KMS-11 (cell line): ENCODE results near the gene OR4C45.

Source experiments
- H2AFZ ChIP-seq: fragments of 200-600 bp; sonication (generic); 2 replicates; pipeline ENCODE4 v1.6.1; 2016; ENCODE audit warnings: antibody characterized with exemption, mixed run types, low read depth
- H3K27ac ChIP-seq: fragments of 200-600 bp; sonication (generic); 2 replicates; pipeline ENCODE4 v1.6.1; 2016; ENCODE audit warnings: mild to moderate bottlenecking, mixed run types
- H3K27me3 ChIP-seq: fragments of 200-600 bp; sonication (generic); 2 replicates; pipeline ENCODE4 v1.6.1; 2017; ENCODE audit warnings: mild to moderate bottlenecking, low read depth, mixed run types, moderate library complexity; ENCODE audit not compliant: insufficient read depth
- H3K36me3 ChIP-seq: fragments of 200-600 bp; sonication (generic); 2 replicates; pipeline ENCODE4 v1.6.1; 2017; ENCODE audit warnings: mild to moderate bottlenecking, mixed run types; ENCODE audit not compliant: insufficient read depth
- H3K4me1 ChIP-seq: fragments of 200-600 bp; sonication (generic); 2 replicates; pipeline ENCODE4 v1.6.1; 2016; ENCODE audit warnings: mild to moderate bottlenecking, low read depth, mixed run types; ENCODE audit not compliant: poor library complexity, severe bottlenecking
- H3K4me2 ChIP-seq: fragments of 200-600 bp; sonication (generic); 2 replicates; pipeline ENCODE4 v1.7.0; 2016; ENCODE audit warnings: mild to moderate bottlenecking, mixed run types
- H3K4me3 ChIP-seq: fragments of 200-600 bp; sonication (generic); IDR thresholded peaks from 2 replicates; pipeline ENCODE4 v1.6.1; 2017; ENCODE audit warnings: low read depth, low read length, mixed read lengths; ENCODE audit not compliant: insufficient read depth
- H3K79me2 ChIP-seq: fragments of 200-600 bp; sonication (generic); 2 replicates; pipeline ENCODE4 v1.6.1; 2016; ENCODE audit warnings: low read depth, mixed run types; ENCODE audit not compliant: insufficient read depth
- H3K9ac ChIP-seq: fragments of 200-600 bp; sonication (generic); 2 replicates; pipeline ENCODE4 v1.6.1; 2016; ENCODE audit warnings: mild to moderate bottlenecking, mixed run types
- H4K20me1 ChIP-seq: fragments of 200-600 bp; sonication (generic); 2 replicates; pipeline ENCODE4 v1.6.1; 2016; ENCODE audit warnings: mild to moderate bottlenecking, mixed run types; ENCODE audit not compliant: insufficient read depth
- CTCF ChIP-seq: fragments of 200-600 bp; sonication (generic); conservative IDR thresholded peaks from 2 replicates; pipeline ENCODE4 v1.6.1; 2017; ENCODE audit warnings: low read depth, mild to moderate bottlenecking, antibody characterized with exemption, low read length, moderate library complexity, mixed read lengths

The OR4C45 gene

GRCh38 chr11:50073113-50074105, 40.7 kb downstream of the OR4C45 start:
- no peak overlapping the region for H2AFZ ChIP-seq
- H3K4me1 ChIP-seq, result no peaks in the 10 kb centered on the region
- no peaks in the 10 kb centered on the region for H3K36me3 ChIP-seq
- no peak for TF ChIP-seq CTCF
- H3K79me2 ChIP-seq, result no peaks in the 10 kb centered on the region
- H4K20me1 ChIP-seq, result no peaks in the 10 kb centered on the region
- H3K9ac ChIP-seq, result no peak overlapping the region
- no peak overlapping the region for H3K27ac ChIP-seq
- no peak overlapping the region for H3K4me3 ChIP-seq
- H3K4me2 ChIP-seq, result no peak overlapping the region
- H3K27me3 ChIP-seq, result no peaks in the 10 kb centered on the region

GRCh38 chr11:50074161-50074560, 41.5 kb downstream of the OR4C45 start:
- TF ChIP-seq CTCF, result no peak
- H4K20me1 ChIP-seq, result no peaks in the 10 kb centered on the region
- H3K27ac ChIP-seq, result no peak overlapping the region
- H3K27me3 ChIP-seq, result no peaks in the 10 kb centered on the region
- no peaks in the 10 kb centered on the region for H3K36me3 ChIP-seq
- H2AFZ ChIP-seq, result no peak overlapping the region
- H3K79me2 ChIP-seq, result no peaks in the 10 kb centered on the region
- no peaks in the 10 kb centered on the region for H3K4me1 ChIP-seq
- H3K9ac ChIP-seq, result no peak overlapping the region
- no peak overlapping the region for H3K4me2 ChIP-seq
- no peak overlapping the region for H3K4me3 ChIP-seq

GRCh38 chr11:50075856-50076255, 43.2 kb downstream of the OR4C45 start:
- TF ChIP-seq CTCF, result no peak
- Histone ChIP-seq H3K4me3 (no peak overlapping the region), H3K27ac (no peak overlapping the region), H3K36me3 (no peaks in the 10 kb centered on the region), H3K79me2 (no peaks in the 10 kb centered on the region), H2AFZ (no peak overlapping the region), H4K20me1 (no peaks in the 10 kb centered on the region), H3K4me2 (no peak overlapping the region), H3K9ac (no peak overlapping the region), H3K4me1 (no peaks in the 10 kb centered on the region), H3K27me3 (no peaks in the 10 kb centered on the region)

- no peak overlapping the region for H3K9ac ChIP-seq
- TF ChIP-seq CTCF, result no peak
- no peaks in the 10 kb centered on the region for H3K4me1 ChIP-seq
- no peak overlapping the region for H3K27ac ChIP-seq
- no peak overlapping the region for H3K4me2 ChIP-seq
- H2AFZ ChIP-seq, result no peak overlapping the region
- H4K20me1 ChIP-seq, result no peaks in the 10 kb centered on the region
- no peaks in the 10 kb centered on the region for H3K27me3 ChIP-seq
- no peaks in the 10 kb centered on the region for H3K79me2 ChIP-seq
- H3K4me3 ChIP-seq, result no peak overlapping the region
- no peaks in the 10 kb centered on the region for H3K36me3 ChIP-seq
Observed at GRCh38 chr11:50077526-50077925, 44.9 kb downstream of the OR4C45 start.
